Spleen (tissue), 11 donors: ENCODE measurements around the gene CD69. TPM values are rescaled to one million over a fixed set of nuclear protein-coding genes. Genes with fewer than 3 reads are reported as not detected.

Experiments used
- DNase-seq: peaks from one replicate; pipeline ENCODE4 v3.0.0-alpha.2; 2020
- H3K27ac ChIP-seq, 8 donors: fragments of 200-600 bp; sonication (generic) in 7 of 8; 1 replicate in 4 of 8; 2 replicates in 4 of 8; pipeline versions ENCODE4 v1.5.0 to v1.8.0; 2016 to 2021; ENCODE audit warnings: inconsistent platforms in 4 of 8, mild to moderate bottlenecking in 4 of 8, moderate library complexity in 1 of 8
- H3K27me3 ChIP-seq, 7 donors: fragments of 200-600 bp; sonication (generic) in 6 of 7; replicated peaks in 1 of 7; 1 replicate in 4 of 7; 2 replicates in 3 of 7; pipeline versions ENCODE4 v1.5.0 to v1.8.0; 2016 to 2021; ENCODE audit warnings: inconsistent platforms in 3 of 7, mild to moderate bottlenecking in 1 of 7
- H3K36me3 ChIP-seq, 6 donors: fragments of 200-600 bp; sonication (generic) in 5 of 6; 1 replicate in 4 of 6; 2 replicates in 2 of 6; pipeline versions ENCODE4 v1.5.0 to v1.8.0; 2016 to 2021; ENCODE audit warnings: inconsistent platforms in 2 of 6
- H3K4me1 ChIP-seq, 6 donors: fragments of 200-600 bp; sonication (generic) in 5 of 6; 1 replicate in 3 of 6; 2 replicates in 3 of 6; pipeline versions ENCODE4 v1.5.0 to v1.8.0; 2016 to 2021; ENCODE audit warnings: inconsistent platforms in 3 of 6
- H3K4me3 ChIP-seq, 8 donors: fragments of 200-600 bp; sonication (generic) in 7 of 8; 1 replicate in 4 of 8; 2 replicates in 4 of 8; pipeline versions ENCODE4 v1.5.0 to v1.8.0; 2016 to 2021; ENCODE audit warnings: inconsistent platforms in 4 of 8, mild to moderate bottlenecking in 4 of 8, moderate library complexity in 2 of 8
- H3K9me3 ChIP-seq, 8 donors: fragments of 200-600 bp; sonication (generic) in 7 of 8; 1 replicate in 4 of 8; 2 replicates in 4 of 8; pipeline versions ENCODE4 v1.5.0 to v1.8.0; 2016 to 2021; ENCODE audit warnings: inconsistent platforms in 4 of 8
- POLR2A ChIP-seq, 3 donors: fragments of 450-650 bp; IDR thresholded peaks; one replicate each; pipeline ENCODE4 v1.5.1; 2017; ENCODE audit warnings: antibody characterized with exemption in 3 of 3, mild to moderate bottlenecking in 1 of 3
- POLR2AphosphoS5 ChIP-seq, 3 donors: sonication (generic); formaldehyde crosslinking; IDR thresholded peaks; one replicate each; pipeline ENCODE4 v1.5.1; 2017; ENCODE audit warnings: antibody characterized with exemption in 3 of 3
- WGBS, 5 donors: extraction: QIAGEN DNeasy Blood & Tissue Kit in 3 of 5; methylation state at CpG; one replicate each; pipeline versions ENCODE4 v1.1.5 to v1.1.7; 2013 to 2018; 5-methylcytosine and 5-hydroxymethylcytosine counted together
- intact Hi-C: fragments of 100-400 bp; cut with DNase I; formaldehyde crosslinking; loops from one replicate; pipeline ENCODE4 v1.15.0; 2023; ENCODE audit warnings: low total_unique reads
- polyA plus RNA-seq, 3 donors: library from polyadenylated mRNA; stranded (reverse); fragments of 200-250 nt; gene quantifications; one replicate each; pipeline ENCODE4 v1.2.1, GENCODE V29; 2013
- total RNA-seq, 7 donors: library from RNA; depleted of rRNA in 3 of 7; stranded (reverse); fragments of >200 nt in 3 of 7; fragmentation: NEBNext Ultra II Directional in 4 of 7; extraction: Animal tissue kit (Norgen Biotek cat#: 25700) in 4 of 7; gene quantifications; one replicate each; pipeline versions ENCODE4 v1.1.0 to v1.2.1, GENCODE V29; 2016 to 2021
- TF ChIP-seq, protein P1 (sequence below), 11 experiments: fragments of 200-600 bp in 7 of 11; fragments of 450-650 bp in 4 of 11; sonication (generic) in 4 of 11; IDR thresholded peaks in 8 of 11; conservative IDR thresholded peaks in 3 of 11; 1 replicate in 7 of 11; 2 replicates in 4 of 11; pipeline versions ENCODE4 v1.4.0 to v1.8.0; 2016 to 2021; ENCODE audit warnings: antibody characterized with exemption in 11 of 11, inconsistent platforms in 4 of 11, mild to moderate bottlenecking in 1 of 11
- donor health status: healthy with polysubstance abuse.
- donor health status: DM: no; HTN: no; CAD: no; lungs with moderate emphysema.
- donor health status: DM: no; HTN: no; CAD: no.
- donor health status: Bipolar disorder and iron deficiency.
- donor health status: healthy.
- donor health status: DM: no; HTN: no; CAD: no.
- donor health status: DM: yes; HTN: yes; CAD: no.

Gene CD69
- total and polyA plus RNA-seq, 10 donors: 29.5 to 123 (median 62.1) TPM

DNA sequence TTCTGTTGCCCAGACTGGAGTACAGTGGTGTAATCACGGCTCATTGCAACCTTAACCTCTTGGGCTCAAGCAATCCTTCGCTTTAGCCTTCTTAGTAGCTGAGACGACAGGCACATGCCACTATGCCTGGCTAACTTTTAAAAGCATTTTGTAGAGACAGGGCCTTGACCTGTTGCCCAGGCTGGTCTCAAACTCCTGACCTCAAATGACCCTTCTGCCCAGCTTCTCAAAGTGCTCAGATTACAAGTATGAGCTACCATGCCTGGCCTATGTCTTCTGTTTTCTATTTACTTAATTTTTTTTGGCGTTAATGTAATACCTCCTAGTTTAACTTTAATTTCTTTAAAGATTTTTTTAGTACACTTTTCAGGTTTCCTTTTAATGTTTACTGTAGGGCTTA is 46.0 kb upstream of the CD69 start:
- Histone ChIP-seq H3K27me3 (no peaks in the 10 kb centered on the region), H3K4me1 (peaks cover 0 to 19% (median 8%) of the 10 kb centered on the region in 6 donors), H3K4me3 (no peak overlapping the region), H3K27ac (no peak overlapping the region), H3K36me3 (no peaks in the 10 kb centered on the region), H3K9me3 (no peaks in the 10 kb centered on the region)
- TF ChIP-seq POLR2AphosphoS5 (IDR thresholded peaks at IDR 0.05) (no peak), POLR2A (IDR thresholded peaks at IDR 0.05) (no peak)
- TF ChIP-seq, protein P1, sequence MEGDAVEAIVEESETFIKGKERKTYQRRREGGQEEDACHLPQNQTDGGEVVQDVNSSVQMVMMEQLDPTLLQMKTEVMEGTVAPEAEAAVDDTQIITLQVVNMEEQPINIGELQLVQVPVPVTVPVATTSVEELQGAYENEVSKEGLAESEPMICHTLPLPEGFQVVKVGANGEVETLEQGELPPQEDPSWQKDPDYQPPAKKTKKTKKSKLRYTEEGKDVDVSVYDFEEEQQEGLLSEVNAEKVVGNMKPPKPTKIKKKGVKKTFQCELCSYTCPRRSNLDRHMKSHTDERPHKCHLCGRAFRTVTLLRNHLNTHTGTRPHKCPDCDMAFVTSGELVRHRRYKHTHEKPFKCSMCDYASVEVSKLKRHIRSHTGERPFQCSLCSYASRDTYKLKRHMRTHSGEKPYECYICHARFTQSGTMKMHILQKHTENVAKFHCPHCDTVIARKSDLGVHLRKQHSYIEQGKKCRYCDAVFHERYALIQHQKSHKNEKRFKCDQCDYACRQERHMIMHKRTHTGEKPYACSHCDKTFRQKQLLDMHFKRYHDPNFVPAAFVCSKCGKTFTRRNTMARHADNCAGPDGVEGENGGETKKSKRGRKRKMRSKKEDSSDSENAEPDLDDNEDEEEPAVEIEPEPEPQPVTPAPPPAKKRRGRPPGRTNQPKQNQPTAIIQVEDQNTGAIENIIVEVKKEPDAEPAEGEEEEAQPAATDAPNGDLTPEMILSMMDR (IDR thresholded peaks at IDR 0.05 in 8 of 11, conservative IDR thresholded peaks at IDR 0.05 in 3 of 11): no peak
- WGBS, 5 donors: 86 to 92% (median 90%) methylated on average over 4 of the region's 4 CpGs
- intact Hi-C loops: no loop called here
- no peak for DNase-seq

DNA sequence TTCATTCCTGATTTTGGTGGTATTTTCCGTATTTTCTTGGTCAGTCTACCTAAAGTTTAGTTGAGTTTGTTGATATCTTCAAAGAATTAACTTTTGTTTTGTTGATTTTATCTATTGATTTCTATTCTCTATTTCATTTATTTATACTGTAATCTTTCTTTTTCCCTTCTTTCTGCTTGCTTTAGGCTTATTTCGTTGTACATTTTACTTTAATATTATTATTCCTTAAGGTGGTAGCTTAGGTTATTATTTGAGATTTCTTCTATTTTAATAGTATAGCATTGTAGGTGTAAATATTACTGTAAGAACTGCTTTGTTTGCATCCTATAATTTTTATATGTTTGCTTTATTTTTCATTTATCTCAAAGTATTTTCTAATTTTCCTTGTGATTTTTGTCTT is 45.2 kb upstream of the CD69 start:
- Histone ChIP-seq H3K4me1 (peaks cover 0 to 10% (median 4%) of the 10 kb centered on the region in 6 donors), H3K4me3 (no peak overlapping the region), H3K9me3 (no peaks in the 10 kb centered on the region), H3K27ac (no peak overlapping the region), H3K36me3 (no peaks in the 10 kb centered on the region), H3K27me3 (no peaks in the 10 kb centered on the region)
- 90 to 99% (median 96%) methylated on average over 2 of the region's 2 CpGs for WGBS, 5 donors
- TF ChIP-seq POLR2AphosphoS5 (IDR thresholded peaks at IDR 0.05): no peak
- TF ChIP-seq, protein P1 (IDR thresholded peaks at IDR 0.05 in 8 of 11, conservative IDR thresholded peaks at IDR 0.05 in 3 of 11): no peak
- no peak for TF ChIP-seq POLR2A (IDR thresholded peaks at IDR 0.05)
- intact Hi-C loops: no loop called here
- DNase-seq: no peak

DNA sequence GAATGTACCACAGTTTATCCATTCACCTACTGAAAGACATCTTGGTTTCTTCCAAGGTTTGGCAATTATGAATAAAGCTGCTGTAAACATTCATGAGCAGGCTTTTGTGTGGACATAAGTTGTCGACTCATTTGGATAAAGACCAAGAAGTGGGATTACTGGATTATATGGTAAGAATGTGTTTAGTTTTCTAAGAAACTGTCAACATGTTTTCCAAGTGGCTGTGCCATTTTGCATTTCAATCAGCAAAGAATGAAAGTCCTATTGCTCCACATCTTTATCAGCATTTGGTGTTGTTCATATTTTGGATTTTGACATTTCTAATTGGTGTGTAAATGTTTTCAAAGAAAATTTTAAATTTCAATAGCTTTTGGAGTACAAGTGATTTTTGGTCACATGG is 39.3 kb upstream of the CD69 start:
- intact Hi-C loops: loop anchor here (5.0 kb wide), 1 partner anchor 48 kb away; no protein-coding TSS in a partner anchor
- WGBS, 5 donors: 86 to 91% (median 87%) methylated on average over 1 of the region's 1 CpG
- Histone ChIP-seq H3K27ac (no peak overlapping the region), H3K9me3 (no peaks in the 10 kb centered on the region), H3K4me3 (no peak overlapping the region), H3K27me3 (no peaks in the 10 kb centered on the region), H3K36me3 (no peaks in the 10 kb centered on the region), H3K4me1 (peaks cover 0 to 35% (median 16%) of the 10 kb centered on the region in 6 donors)
- TF ChIP-seq POLR2AphosphoS5 (IDR thresholded peaks at IDR 0.05) (no peak), POLR2A (IDR thresholded peaks at IDR 0.05) (no peak)
- TF ChIP-seq, protein P1 (IDR thresholded peaks at IDR 0.05 in 8 of 11, conservative IDR thresholded peaks at IDR 0.05 in 3 of 11): no peak
- DNase-seq: no peak

DNA sequence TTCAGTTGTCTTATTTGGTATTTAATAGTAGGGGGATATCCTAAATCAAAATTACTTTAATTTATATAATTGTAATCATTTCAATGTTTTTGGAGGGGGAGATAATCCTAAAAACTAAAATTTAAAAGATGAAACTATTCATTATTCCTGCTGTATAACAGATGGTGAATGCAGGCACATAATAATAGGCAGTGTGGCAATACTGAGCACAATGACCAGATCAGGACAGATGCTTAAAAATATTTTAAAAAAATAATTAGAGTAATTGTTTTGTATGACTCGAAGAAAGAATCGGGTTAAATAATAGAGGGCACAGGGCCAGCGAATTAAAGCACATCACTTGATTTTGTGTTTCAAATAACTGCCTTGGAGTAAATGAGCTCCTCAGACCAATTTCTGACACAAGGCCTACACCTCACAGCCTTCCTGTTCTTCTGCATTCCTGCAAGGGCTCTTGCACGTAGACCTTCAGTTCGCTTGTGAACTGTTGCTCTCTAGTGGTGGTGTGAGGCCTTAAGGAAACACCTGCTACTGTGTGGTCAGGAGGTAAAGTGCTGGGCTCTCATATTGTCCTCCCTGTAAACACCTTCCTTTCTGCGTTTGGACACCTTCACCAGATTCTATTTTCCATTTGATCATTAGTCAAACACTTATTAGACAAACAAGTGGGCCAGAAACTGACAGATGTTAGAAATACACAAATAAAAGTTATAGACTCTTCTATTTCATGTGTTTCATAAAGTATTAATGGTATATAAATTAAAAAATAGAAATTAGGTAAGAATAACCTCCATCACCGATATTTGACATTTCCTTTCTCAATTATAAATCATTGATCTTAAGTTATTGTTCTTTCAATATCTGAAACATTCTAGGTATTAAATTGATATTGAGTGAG is 37.3 kb upstream of the CD69 start:
- DNase-seq: peak; percentile 61
- 29 to 41% (median 36%) methylated on average over 7 of the region's 7 CpGs for WGBS, 5 donors
- intact Hi-C loops: loop anchor here (5.0 kb wide), 1 partner anchor 46 kb away; no protein-coding TSS in a partner anchor
- Histone ChIP-seq H3K27ac (peak overlapping the region in 1 of 8 donors; percentile 6), H3K4me3 (no peak overlapping the region), H3K36me3 (no peaks in the 10 kb centered on the region), H3K4me1 (peaks cover 5 to 55% (median 36%) of the 10 kb centered on the region in 6 donors), H3K27me3 (no peaks in the 10 kb centered on the region), H3K9me3 (no peaks in the 10 kb centered on the region)
- TF ChIP-seq, protein P1 (IDR thresholded peaks at IDR 0.05 in 8 of 11, conservative IDR thresholded peaks at IDR 0.05 in 3 of 11): peak; percentile 35 to 76 (median 67)
- TF ChIP-seq POLR2AphosphoS5 (IDR thresholded peaks at IDR 0.05) (peak in 1 of 3 donors; percentile 90), POLR2A (IDR thresholded peaks at IDR 0.05) (no peak)
